SW 1271 (cell line): Measurements from ENCODE around the gene RABIF.
"Not testable (repeated sequence)": the region's sequence is repeated elsewhere in the genome, so short reads cannot be mapped to it uniquely, and the experiment has no call there.

Source experiments
- DNase-seq, 2 experiments: peaks; one replicate each; lab custom pipeline; 2025; lab: John Stamatoyannopoulos, UW

The RABIF gene

DNA sequence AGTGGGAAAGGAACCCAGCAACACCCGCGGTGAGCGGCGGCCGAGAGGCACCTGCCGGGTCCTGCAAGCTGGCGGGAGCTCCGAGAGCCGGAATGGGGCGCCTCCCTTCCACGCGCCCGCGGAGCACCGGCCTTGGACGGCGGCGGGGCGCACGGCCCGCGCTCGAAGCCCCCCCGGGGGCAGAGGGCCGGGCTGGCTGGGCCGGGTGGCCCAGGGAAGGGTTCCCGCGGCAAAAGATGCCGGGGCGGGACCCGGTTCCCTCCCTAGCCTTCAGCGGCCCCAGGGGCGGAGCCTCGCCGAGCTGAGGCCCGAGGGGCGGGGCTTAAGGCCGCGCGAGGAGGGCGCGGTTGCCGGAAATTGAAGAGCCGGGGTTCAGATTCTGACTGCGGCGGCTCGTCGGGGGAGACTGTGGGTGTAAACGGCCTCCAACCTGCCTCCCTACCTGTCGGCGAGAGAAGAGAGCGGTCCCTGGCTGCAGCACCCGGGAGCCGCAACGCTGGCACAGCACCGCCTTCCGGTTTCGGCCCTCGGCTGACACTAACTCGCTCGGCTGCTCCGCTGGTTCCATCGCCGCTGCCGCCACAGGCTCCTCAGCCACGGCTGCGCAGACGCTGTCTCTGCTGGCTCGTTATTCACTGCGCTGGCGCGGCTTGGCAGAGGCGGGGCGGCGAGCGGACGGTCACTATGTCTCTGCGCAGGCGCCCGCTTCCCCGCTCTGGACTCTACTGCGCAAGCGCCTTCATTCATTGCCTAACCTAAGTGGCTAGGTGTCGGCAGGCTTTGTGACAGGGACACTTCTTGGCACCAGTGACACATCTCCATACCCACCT is at the start of gene RABIF:
RABIF (minus strand) TSS at position 619 of the 830 bp plus-strand sequence; CDS start at position 568, 51 bp downstream.
- DNase-seq, result peak; percentile 63 to 90

DNA sequence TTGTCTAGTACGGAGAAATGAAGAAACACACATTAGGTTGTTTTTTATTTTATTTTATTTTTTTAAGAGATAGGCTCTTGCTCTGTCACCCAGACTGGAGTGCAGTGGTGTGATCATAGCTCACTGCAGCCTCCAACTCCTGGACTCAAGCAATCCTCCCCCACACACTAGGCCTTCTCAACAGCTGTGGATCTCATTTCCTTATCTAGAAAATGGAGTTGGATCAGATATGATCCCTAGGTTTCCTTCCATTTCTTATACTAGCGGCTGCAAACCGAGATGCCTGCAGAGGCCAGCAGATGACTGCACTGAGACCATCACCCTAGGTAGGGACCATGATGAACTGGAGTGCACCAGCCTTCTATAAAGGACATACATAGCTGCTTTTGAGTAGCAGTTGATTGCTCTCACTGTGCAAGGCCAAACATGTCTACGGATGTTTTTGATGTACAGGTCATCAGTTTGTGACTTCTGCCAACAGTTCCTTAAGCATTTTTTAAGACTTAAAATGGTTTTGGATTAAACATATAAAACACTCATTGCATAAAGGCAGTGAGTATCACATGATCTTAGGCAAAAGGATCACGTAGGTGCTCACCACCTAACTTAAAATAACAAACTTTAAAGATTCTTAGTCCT is 49.5 kb upstream of the RABIF start:
- DNase-seq, result no peak

DNA sequence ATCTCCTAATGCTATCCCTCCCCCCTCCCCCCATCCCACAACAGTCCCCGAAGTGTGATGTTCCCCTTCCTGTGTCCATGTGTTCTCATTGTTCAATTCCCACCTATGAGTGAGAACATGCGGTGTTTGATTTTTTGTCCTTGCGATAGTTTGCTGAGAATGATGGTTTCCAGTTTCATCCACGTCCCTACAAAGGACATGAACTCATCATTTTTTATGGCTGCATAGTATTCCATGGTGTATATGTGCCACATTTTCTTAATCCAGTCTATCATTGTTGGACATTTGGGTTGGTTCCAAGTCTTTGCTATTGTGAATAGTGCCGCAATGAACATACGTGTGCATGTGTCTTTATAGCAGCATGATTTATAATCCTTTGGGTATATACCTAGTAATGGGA is 47.5 kb upstream of the RABIF start:
- DNase-seq, result not testable (repeated sequence)

DNA sequence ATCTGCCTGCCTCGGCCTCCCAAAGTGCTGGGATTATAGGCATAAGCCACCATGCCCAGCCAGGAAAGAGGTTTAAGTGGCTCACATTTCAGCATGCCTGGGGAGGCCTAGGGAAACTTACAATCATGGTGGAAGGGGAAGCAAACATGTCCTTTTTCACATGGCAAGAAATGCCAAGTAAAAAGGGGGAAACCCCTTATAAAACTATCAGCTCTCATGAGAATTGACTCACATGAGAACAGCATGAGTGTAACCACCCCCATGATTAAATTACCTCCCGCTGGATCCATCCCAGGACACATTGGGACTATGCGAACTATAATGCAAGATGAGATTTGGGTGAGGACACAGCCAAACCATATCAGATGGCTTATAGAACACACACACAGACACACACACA is 46.9 kb upstream of the RABIF start:
- no peak for DNase-seq

GRCh38 chr1:202934755-202935154 is 45.8 kb upstream of the RABIF start:
- no peak for DNase-seq

- no peak for DNase-seq
Measured at GRCh38 chr1:202932476-202932875, 43.5 kb upstream of the RABIF start.

DNA sequence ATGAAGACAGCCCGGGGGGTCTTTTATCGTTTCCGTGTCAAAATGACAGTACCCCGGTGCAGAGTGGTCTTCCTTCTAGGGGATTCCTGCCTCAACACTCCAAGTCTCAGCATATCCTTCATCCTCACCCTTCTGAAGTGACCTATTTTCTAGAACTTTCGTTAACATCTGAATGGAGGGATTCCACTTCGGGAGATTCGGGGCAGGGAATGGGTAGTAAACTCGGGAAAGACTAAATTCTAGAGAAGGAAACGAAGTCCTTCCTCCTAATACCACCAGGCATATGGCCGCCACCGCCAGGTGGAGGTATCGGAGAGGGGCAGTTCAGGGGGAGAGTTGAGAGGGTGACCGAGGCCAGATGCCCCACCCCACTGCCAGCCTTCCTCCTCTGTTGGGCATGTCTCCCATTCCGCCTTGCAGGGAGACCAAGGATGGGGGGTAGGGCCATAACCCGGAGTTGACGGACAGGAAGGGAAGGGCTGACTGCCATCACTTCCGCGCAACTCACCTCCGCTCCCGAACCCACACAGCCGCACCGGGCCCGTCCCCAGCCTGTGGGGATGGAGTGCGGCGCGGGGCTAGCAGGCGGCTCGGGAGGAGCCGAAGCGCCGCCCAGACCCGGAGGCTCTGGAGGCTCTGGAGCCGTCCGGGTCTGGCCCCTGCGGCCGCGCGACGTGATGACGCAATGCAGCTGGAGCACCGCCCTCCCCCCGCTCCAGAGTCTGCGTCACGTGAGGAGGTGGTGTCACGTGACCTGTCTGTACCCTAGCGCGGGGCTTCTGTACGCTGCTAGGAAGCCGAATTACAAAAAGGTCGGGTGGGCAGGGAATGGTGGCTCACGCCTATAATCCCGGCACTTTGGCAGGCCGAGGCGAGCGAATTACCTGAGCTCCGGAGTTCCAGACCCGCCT is 37.9 kb upstream of the RABIF start, which contains the start of gene KLHL12:
KLHL12 (minus strand) TSS at position 654 of the 911 bp plus-strand sequence. CDS start 2,072 bp downstream, outside the sequence.
- peak; percentile 80 to 87 for DNase-seq

GRCh38 chr1:202923533-202923932 is 34.6 kb upstream of the RABIF start:
- DNase-seq, result no peak

DNA sequence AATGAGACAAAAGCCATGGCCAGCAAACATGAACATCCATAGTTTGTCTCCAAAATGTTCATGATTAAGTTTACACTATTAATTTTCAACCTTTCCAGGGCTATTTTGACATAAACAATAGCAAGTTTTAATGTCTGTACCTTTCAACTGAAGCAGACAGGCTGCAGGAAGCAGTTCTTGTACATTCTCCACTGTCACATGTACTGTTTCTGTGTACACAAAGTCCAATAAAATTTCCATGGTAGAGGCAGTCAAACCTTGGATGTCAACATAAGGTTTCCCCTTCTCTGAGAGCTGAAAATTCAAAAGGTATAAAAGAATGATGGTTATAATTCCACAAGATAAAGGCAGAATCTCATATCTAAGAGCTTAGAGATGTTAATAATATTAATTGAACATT is 30.7 kb upstream of the RABIF start:
- DNase-seq, result no peak

- DNase-seq, result no peak
Measured at GRCh38 chr1:202915146-202915545, 26.2 kb upstream of the RABIF start.

GRCh38 chr1:202912476-202912875 is 23.5 kb upstream of the RABIF start:
- DNase-seq, result not testable (repeated sequence)

- no peak for DNase-seq
Measured at GRCh38 chr1:202909494-202909893, 20.5 kb upstream of the RABIF start.

GRCh38 chr1:202908998-202909397 is 20.0 kb upstream of the RABIF start:
- no peak for DNase-seq

DNA sequence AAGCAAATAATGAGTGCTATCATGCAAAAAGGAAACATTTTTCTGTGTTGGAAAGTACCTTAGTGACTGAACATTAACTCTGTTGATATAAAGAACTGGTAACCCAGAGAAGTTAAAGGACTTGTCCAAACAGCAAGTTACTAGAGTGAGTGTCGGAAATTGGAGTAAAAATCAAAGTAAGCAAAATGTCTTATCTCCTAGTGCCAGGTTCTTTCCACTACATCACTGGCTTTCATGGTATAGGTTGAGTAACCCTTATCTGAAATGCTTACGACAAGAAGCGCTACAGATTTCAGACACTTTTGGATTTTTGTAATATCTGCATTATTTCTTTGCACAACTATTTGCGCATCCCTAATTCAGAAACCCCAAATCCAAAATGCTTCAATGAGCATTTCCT is 16.4 kb upstream of the RABIF start:
- DNase-seq, result no peak

DNA sequence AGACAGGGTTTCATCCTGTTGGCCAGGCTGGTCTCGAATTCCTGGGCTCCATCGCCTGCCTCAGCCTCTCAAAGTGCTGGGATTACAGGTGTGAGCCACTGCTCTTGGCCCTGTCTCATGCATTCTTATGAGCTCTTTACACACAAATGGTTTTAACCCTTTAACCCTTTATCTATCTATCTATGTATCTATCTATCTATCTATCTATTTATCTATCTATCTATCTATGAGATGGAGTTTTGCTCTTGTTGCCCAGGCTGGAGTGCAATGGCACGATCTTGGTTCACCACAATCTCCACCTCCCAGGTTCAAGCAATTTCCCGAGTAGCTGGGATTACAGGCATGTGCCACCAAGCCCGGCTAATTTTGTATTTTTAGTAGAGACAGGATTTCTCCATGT is 14.9 kb upstream of the RABIF start:
- DNase-seq, result not testable (repeated sequence)

DNA sequence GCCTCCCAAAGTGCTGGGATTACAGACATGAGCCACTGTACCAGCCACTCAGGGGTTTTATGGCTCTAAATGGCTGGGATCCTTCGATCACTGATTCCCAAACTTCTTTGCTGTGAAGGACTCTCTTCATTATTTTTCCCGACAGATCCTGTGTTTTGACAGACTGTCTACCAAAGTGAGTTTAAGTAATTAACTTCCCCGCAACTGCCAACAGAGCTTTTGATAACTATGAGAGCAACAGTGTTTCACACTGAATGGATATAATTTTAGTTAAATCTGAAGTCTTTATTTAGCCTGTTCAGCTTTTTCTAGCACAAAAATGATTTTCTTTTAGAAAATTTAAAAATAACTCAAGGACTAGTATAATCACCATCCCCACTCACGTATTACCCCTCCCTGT is 12.6 kb upstream of the RABIF start:
- DNase-seq, result no peak

- DNase-seq, result no peak
Measured at GRCh38 chr1:202892501-202892900, 3.6 kb upstream of the RABIF start.

DNA sequence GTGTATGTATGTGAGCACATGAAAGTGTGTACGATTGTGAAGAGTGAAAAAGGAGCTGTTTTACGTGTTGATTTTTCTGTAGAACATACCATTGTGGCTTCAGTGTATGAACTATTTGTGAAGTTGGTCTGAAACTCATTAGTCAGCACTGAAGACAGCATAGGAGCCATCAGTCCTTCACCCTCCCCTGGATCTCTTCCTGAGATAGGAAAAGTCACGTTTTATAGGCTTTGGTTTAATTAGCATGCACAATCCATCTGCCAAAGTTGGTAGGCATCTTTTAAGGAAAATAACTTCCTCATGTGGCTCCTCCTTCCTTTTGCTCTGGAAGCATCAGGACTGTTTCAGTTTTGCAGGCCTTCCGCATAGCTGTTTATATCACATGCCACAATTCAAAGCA is 1.4 kb upstream of the RABIF start:
- DNase-seq, result no peak

- peak in 1 of 2 experiments; percentile 17 for DNase-seq
Measured at GRCh38 chr1:202888221-202888530, 773 bp downstream of the RABIF start.

DNA sequence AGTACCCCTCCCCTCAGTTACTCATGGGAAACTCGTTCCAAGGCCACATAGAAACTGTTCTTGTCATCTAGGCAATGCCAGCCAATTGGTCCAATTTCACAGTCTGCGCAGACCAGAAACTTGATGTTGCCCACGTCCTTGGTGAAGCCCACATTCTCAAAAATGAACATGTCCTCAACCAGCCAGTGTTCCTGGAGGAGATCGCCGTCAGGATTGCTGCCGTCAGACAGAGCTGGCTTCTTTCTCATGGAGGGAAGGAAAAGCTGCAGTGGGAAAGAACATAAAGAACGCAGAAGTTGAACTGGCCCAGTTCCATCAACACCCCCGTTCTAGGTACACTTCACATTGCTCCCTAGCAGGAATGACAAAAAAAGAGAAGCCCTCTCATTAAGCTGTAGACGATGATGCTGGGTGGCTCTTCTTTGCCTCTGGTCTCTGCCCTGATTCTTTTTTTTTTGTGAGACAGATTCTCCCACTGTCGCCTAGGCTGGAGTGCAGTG is 7.9 kb downstream of the RABIF start:
- no peak for DNase-seq

DNA sequence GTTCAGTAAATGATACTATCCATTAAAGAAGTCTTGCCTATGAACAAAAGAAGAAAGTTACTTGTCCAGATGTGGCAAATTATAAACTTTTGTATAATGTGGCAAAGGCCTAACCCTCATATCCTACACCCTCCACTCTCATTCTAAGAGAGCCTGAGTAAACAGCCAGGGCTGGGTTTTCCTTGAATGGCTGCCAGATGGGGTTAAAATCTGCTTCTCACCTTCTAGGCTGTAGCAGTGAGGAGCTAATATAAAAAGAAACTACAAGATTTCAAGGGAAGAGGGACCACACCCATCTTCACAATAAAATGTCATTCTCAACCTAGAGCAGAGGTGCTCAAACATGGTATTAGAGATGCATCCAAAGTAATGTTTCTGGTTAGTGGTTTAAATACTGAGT is 8.9 kb downstream of the RABIF start:
- no peak for DNase-seq

DNA sequence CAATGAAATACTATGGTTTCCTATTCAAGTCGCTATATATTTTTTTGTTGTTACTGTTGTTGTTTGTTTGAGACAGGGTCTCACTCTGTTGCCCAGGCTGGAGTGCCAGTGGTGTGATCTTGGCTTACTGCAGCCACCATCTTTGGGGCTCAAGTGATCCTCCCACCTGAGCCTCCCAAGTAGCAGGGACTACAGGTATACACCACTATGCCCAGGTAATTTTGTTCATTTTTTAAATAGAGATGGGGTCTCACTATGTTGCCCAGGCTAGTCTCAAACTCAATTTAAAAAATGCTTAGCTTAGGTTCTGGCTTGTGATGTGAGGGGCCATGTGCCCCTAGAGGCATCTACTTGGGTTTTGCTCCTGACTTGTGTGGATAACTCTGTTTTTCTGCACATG is 9.8 kb downstream of the RABIF start:
- no peak for DNase-seq
